ENCODE measurements around the gene NINJ2.

GRCh38 chr12:693934-694533 is 30.8 kb upstream of the NINJ2 start:
- TF ChIP-seq CTCF (IDR thresholded peaks at IDR 0.05; ENCODE audit: low read depth, low read length) (no peak), MYC (IDR thresholded peaks at IDR 0.05; ENCODE audit: low read depth, low read length) (no peak), POLR2A (IDR thresholded peaks at IDR 0.05; ENCODE audit: extremely low read depth, insufficient read length) (no peak)
